GM12892 (cell line): Measurements from ENCODE around the gene PVALEF.
"Not testable (repeated sequence)": the region's sequence is repeated elsewhere in the genome, so short reads cannot be mapped to it uniquely, and the experiment has no call there.

ENCODE experiments used
- DNase-seq: peaks from one replicate; pipeline ENCODE4 v3.0.0; 2011; ENCODE audit not compliant: insufficient read length
- FAIRE-seq: peaks from 2 replicates; lab custom pipeline; 2011; peaks lifted over from hg19 to GRCh38; lab: Jason Lieb, UNC
- POLR2A ChIP-seq: IDR thresholded peaks from 2 replicates; pipeline ENCODE4 v1.6.1; 2011; ENCODE audit warnings: low read depth, low read length, control low read depth
- POLR2AphosphoS5 ChIP-seq: IDR thresholded peaks from 2 replicates; pipeline ENCODE4 v1.6.1; 2011; ENCODE audit warnings: low read depth, low read length, control low read depth
- TAF1 ChIP-seq: IDR thresholded peaks from 2 replicates; pipeline ENCODE4 v1.6.1; 2011; ENCODE audit warnings: low read depth, mild to moderate bottlenecking, control low read depth, low read length, borderline replicate concordance

PVALEF gene

GRCh38 chr17:81151278-81151677, 14.0 kb upstream of the PVALEF start:
- no peak for DNase-seq
- no peak for FAIRE-seq
- TF ChIP-seq POLR2A = no peak
- TF ChIP-seq POLR2AphosphoS5 = no peak
- no peak for TF ChIP-seq TAF1

DNA sequence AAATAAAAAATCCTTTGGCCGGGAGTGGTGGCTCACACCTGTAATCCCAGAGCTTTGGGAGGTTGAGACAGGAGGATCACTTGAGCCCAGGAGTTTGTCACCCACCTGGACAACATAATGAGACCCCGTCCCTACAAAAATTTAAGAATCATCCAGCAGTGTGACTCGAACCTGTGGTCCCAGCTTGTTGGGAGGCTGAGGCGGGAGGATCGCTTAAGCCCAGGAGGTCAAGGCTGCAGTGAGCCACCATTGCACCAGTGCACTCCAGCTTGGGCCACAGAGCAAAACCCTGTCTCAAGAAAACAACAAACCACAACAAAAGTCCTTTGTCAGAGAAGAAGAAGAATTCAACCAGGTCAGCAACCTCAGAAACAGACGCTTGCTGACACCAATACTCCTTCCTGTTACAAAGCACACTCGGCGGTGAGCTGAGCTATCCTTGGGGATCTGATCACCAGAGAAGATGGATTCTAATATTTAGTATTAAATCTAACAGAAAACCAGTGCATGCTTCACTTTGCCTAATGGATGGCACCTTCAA, 12.9 kb upstream of the PVALEF start:
- DNase-seq = no peak
- TF ChIP-seq POLR2AphosphoS5 (no peak), TAF1 (no peak), POLR2A (no peak)
- no peak for FAIRE-seq

DNA sequence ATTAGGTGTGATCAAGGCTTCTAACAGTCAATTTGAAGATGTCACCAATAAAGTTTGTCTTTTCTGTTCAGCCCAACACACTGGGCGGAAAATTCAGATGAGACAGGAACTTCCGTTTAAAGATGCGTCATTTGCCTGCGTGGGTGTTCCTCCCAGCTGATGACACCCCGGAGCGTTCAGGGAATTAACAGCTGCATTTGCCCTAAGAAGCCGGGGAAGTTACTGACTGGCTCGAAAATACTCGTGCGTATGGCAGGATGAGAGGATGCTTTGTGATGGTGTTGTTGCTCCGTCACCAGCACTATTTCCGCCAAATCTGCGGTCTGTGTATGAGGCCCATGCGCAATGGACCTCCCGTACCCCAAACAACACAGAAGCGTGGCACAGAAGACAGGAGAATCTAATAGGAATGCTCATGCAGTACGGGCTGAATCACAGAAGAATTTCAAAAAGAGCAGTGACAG, 11.9 kb upstream of the PVALEF start:
- DNase-seq = no peak
- TF ChIP-seq POLR2A (no peak), TAF1 (no peak), POLR2AphosphoS5 (no peak)
- no peak for FAIRE-seq

DNA sequence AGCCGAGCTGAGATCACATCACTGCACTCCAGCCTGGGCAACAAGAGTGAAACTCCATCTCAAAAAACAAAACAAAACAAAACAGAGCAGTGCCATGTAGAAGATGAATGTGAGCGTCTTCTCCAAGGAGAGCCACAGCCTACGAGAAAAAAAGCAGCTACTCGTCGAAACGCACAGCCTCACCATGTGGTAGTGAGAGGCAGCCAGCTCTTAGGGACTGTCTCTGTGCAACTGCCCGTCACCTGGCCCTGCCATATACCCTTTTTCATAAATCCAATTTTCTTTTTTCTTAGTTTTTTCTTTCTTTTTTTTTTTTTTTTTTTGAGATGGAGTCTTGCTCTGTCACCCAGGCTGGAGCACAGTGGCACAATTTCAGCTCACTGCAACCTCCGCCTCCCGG, 11.3 kb upstream of the PVALEF start:
- not testable (repeated sequence) for DNase-seq, FAIRE-seq

GRCh38 chr17:81154961-81155360, 10.3 kb upstream of the PVALEF start:
- FAIRE-seq (no peak), DNase-seq (no peak)
- TF ChIP-seq POLR2A (no peak), TAF1 (no peak), POLR2AphosphoS5 (no peak)

DNA sequence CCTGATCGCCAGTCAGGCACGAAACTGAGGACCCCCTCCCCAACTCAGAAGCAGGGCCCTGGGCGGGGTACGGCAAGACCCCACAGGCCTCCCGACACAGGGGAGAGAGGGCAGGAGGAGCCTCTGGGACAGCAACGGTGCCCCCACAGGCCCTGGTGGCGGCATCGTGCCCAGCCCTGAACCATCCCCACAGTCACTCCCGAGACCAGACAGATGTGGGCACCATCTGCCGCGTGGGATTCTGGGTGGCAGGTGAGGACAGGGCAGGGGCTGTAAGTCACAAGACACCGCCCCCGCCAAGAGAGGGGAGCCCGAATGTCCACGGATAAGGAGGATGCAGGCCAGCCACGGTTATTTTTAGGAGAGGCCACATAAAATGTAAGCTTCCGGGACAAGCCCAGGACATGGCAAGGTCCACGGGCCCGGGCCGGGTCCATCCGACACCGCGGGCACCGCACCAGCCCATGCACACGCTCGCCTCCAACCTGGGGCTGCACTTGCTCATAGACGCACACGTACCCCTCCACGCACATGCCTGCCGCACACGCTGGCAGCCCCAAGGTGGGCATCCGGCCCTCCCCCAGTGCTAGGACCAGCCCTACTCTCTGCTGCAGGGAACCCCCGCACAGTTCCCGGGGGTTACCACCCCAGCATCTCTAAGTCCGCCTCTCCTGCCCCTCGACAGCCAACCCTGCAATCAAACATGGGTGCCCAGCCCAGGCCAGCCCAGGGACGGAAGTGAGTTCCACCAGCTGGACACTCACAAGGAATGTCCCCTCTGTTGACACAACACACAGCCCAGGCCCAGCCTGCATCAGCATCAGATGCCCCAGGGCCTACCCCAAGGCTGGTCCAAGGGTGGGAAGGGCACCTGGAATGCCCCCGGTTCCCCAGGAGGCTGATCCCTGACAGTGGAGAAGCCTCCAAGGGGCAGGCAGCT, 8.2 kb upstream of the PVALEF start:
- FAIRE-seq = no peak
- TF ChIP-seq POLR2A (no peak), POLR2AphosphoS5 (no peak), TAF1 (no peak)
- DNase-seq = no peak

DNA sequence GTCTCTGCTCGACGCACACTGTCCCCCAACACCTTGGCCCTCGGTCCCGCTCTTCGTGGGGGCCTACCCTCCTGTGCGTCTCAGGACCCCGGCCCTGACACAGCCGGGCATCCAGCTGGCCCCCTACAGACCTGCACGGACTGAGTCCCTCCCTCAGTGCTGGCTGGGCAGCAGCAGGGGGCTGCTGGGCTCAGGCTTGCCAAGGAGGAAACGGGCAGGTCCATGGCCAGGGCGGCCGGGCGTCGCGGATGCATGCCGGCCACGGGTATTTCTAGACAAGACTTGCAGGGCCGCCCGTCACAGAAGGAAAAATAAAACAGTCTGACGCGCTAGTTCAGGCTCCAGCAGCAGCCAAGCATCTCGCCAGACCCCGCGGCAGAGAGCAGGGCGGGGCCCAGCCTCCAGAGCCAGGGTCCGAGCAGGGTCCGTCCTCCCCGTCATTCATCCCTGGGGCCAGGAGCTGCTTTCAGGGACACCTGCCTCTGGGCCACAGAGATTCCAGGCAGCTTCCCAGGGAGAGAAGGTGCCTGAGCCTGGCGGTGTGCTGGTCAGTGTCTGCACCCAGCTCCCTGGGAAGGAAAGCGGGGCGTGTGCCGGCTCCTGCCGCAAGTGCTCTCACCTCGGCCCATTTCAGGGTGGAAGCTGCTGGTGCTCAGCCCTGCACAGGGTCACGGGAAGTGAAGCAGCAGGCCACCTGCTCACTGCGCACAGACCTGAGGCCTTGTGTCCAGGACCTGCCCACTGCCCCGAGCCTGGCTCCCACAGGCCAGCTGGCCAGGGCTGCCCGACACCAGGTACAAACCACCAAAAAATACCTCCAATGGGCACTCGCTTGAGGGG, 7.2 kb upstream of the PVALEF start:
- no peak for FAIRE-seq
- no peak for TF ChIP-seq TAF1
- TF ChIP-seq POLR2A = no peak
- TF ChIP-seq POLR2AphosphoS5 = no peak
- no peak for DNase-seq

- TF ChIP-seq POLR2A (no peak), POLR2AphosphoS5 (no peak), TAF1 (no peak)
- FAIRE-seq = no peak
- DNase-seq = no peak
Measured at GRCh38 chr17:81158688-81159590, 6.4 kb upstream of the PVALEF start.

- FAIRE-seq (no peak), DNase-seq (no peak)
- no peak for TF ChIP-seq POLR2A
- no peak for TF ChIP-seq POLR2AphosphoS5
- TF ChIP-seq TAF1 = no peak
Measured at GRCh38 chr17:81159611-81160265, 5.6 kb upstream of the PVALEF start.

DNA sequence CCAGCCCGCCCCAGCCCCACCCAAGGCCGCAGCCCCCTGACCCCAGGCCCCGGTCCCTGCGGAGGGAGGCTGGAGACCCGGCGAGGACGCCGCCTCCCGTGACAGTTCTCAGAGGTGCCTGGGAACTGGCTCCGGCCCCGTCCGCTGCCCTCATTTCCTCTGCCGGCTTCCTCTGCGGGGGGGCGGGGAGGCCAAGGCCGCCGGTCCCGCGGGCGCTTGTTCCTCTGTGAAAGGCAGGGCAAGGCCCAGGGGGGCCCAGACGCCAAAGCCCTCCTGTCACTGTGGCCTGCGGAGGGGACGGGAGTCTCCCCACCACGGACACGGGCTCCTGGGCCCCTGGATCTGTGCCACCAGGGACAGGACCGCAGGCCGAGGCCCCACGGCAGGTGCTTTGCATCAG, 5.0 kb upstream of the PVALEF start:
- no peak for TF ChIP-seq POLR2A
- no peak for TF ChIP-seq POLR2AphosphoS5
- no peak for TF ChIP-seq TAF1
- no peak for FAIRE-seq
- no peak for DNase-seq
